Memory B cell (primary cell): ENCODE data around the gene TM9SF2.
A peak's percentile ranks its signal among the peaks of the same experiment; 100 is the strongest.
"Not testable (repeated sequence)": the region's sequence is repeated elsewhere in the genome, so short reads cannot be mapped to it uniquely, and the experiment has no call there.

ENCODE experiments used
- ATAC-seq: fragments of 150-1000 bp; cut with Tn5 transposase; 2 replicates; pipeline ENCODE4 v1.10.0; 2021; ENCODE audit warnings: low read depth, mild to moderate bottlenecking, moderate library complexity
- DNase-seq, 2 donors: peaks; one replicate each; pipeline ENCODE4 v3.0.0; 2022; ENCODE audit warnings: low spot score in 2 of 2
- H3K27ac Mint-ChIP-seq: one replicate; pipeline ENCODE4 v1.8.0; 2022; ENCODE audit warnings: mild to moderate bottlenecking, moderate library complexity, mixed read lengths
- H3K27me3 Mint-ChIP-seq: one replicate; pipeline ENCODE4 v1.8.0; 2022; ENCODE audit warnings: mixed read lengths
- H3K36me3 Mint-ChIP-seq: one replicate; pipeline ENCODE4 v1.8.0; 2022; ENCODE audit warnings: mild to moderate bottlenecking, mixed read lengths
- H3K4me1 Mint-ChIP-seq: one replicate; pipeline ENCODE4 v1.8.0; 2022; ENCODE audit warnings: mixed read lengths
- H3K4me3 Mint-ChIP-seq: one replicate; pipeline ENCODE4 v1.8.0; 2022; ENCODE audit warnings: mild to moderate bottlenecking, moderate library complexity, mixed read lengths
- H3K9me3 Mint-ChIP-seq: one replicate; pipeline ENCODE4 v1.8.0; 2022; ENCODE audit warnings: mixed read lengths

The TM9SF2 gene

GRCh38 chr13:99565478-99566124 lies 64.3 kb downstream of the TM9SF2 start:
- Mint-ChIP-seq H3K27me3 (no peaks in the 10 kb centered on the region), H3K9me3 (peaks cover 1% of the 10 kb centered on the region), H3K4me3 (no peak overlapping the region), H3K36me3 (peaks cover 16% of the 10 kb centered on the region), H3K27ac (peak overlapping the region; percentile 53), H3K4me1 (peaks cover 7% of the 10 kb centered on the region)
- ATAC-seq: no peak
- DNase-seq: no peak

- peak overlapping the region; percentile 53 for H3K27ac Mint-ChIP-seq
- peaks cover 16% of the 10 kb centered on the region for H3K36me3 Mint-ChIP-seq
- H3K4me3 Mint-ChIP-seq: peak overlapping the region; percentile 77
- DNase-seq (no peak), ATAC-seq (peak; percentile 31)
- H3K27me3 Mint-ChIP-seq: no peaks in the 10 kb centered on the region
- peaks cover 1% of the 10 kb centered on the region for H3K9me3 Mint-ChIP-seq
- H3K4me1 Mint-ChIP-seq: peaks cover 7% of the 10 kb centered on the region
Measured at GRCh38 chr13:99566125-99567083, 65.1 kb downstream of the TM9SF2 start.

DNA sequence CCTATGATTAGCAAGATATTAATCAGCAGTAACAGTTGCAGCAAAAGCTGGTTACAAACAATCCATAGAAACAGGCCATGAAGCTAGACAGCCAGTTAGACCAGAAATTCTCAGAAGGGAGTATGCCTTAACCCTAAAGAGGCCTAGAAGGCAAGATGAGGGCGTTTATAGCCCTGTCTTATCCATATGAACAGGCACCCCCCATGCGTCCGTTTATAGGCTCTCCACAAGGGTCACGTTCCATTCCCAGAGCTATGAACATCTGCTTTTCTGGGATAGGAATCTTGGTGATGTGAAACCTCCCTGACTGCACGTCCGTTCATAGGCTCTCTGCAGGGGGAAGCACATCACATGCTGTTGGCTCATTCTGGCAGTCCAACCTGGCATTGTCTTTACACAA lies 67.6 kb downstream of the TM9SF2 start:
- H3K4me1 Mint-ChIP-seq, H3K27me3 Mint-ChIP-seq, H3K27ac Mint-ChIP-seq, ATAC-seq, H3K36me3 Mint-ChIP-seq, H3K9me3 Mint-ChIP-seq, DNase-seq, H3K4me3 Mint-ChIP-seq: not testable (repeated sequence)

GRCh38 chr13:99572131-99572530 lies 70.9 kb downstream of the TM9SF2 start:
- Mint-ChIP-seq H3K4me3 (no peak overlapping the region), H3K4me1 (no peaks in the 10 kb centered on the region), H3K27ac (no peak overlapping the region), H3K9me3 (no peaks in the 10 kb centered on the region), H3K27me3 (no peaks in the 10 kb centered on the region), H3K36me3 (peaks cover 2% of the 10 kb centered on the region)
- ATAC-seq: no peak
- no peak for DNase-seq

DNA sequence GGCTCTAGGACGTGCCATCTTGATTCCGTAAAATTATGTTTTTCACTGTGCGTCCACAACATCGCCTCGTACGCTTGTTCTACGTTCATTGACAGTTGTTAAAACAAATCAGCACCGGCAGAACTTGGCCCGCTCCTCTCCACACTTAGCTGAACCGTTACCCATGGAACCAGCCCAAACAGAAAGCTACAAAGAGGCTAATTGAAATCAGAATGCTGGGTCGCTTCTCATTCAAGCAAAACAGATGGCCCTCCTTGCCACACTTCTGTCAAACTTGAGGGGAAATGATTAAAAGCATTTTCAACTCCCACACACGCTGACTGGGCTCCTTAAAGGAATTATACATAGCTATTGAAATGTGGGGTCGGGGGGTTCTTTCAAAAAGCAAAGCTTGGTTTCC lies 71.6 kb downstream of the TM9SF2 start:
- Mint-ChIP-seq H3K27me3 (no peaks in the 10 kb centered on the region), H3K4me3 (no peak overlapping the region), H3K27ac (no peak overlapping the region), H3K9me3 (no peaks in the 10 kb centered on the region), H3K4me1 (no peaks in the 10 kb centered on the region), H3K36me3 (peaks cover 2% of the 10 kb centered on the region)
- DNase-seq (no peak), ATAC-seq (no peak)

GRCh38 chr13:99575376-99576120 lies 74.3 kb downstream of the TM9SF2 start:
- ATAC-seq (no peak), DNase-seq (no peak)
- no peaks in the 10 kb centered on the region for H3K27me3 Mint-ChIP-seq
- no peak overlapping the region for H3K4me3 Mint-ChIP-seq
- no peaks in the 10 kb centered on the region for H3K4me1 Mint-ChIP-seq
- no peak overlapping the region for H3K27ac Mint-ChIP-seq
- H3K36me3 Mint-ChIP-seq: no peaks in the 10 kb centered on the region
- no peaks in the 10 kb centered on the region for H3K9me3 Mint-ChIP-seq

DNA sequence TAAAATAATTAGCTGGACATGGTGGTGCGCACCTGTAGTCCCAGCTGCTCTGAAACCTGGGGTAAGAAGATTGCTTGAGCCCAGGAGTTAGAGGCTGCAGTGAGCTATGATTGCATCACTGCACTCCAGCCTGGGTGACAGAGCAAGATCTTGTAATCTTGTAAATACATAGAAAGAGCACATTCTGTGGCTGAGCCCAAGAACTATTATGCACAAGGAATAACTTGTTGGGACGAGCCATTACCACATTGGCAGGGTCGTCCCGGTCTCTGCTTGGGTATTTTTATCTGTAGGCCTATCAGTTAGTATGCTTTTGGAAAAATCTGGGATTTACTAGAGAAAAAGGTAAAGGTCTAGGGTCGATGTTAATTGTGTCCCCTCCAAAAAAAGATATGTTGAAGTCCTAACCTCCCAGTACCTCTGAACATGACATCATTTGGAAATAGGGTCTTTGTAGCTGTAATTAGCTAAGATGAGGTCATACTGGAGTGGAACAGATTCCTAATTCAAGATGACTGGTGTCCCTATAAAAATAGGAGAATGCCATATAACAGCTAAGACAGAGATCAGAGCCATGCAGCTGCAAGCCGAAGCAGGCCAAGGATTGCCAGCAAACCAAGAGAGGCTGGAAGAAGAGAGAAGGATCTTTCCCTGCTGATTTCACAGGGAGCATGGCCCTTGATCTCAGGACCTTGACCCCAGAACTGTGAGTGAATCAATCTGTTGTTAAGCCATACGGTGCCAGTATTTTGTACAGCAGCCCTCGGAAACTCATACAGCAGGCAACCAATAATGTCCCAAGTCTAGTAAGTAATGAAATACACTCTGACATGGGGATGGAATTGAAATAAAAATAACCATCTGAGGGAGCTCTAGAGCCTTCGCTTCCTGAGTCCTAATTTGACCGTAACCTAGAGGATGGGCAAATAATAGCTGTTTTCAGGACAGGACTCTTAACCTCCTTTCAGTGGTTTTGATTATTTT lies 77.0 kb downstream of the TM9SF2 start:
- H3K27ac Mint-ChIP-seq: no peak overlapping the region
- DNase-seq (no peak), ATAC-seq (no peak)
- H3K36me3 Mint-ChIP-seq: no peaks in the 10 kb centered on the region
- H3K4me1 Mint-ChIP-seq: no peaks in the 10 kb centered on the region
- H3K4me3 Mint-ChIP-seq: no peak overlapping the region
- H3K9me3 Mint-ChIP-seq: no peaks in the 10 kb centered on the region
- H3K27me3 Mint-ChIP-seq: no peaks in the 10 kb centered on the region

DNA sequence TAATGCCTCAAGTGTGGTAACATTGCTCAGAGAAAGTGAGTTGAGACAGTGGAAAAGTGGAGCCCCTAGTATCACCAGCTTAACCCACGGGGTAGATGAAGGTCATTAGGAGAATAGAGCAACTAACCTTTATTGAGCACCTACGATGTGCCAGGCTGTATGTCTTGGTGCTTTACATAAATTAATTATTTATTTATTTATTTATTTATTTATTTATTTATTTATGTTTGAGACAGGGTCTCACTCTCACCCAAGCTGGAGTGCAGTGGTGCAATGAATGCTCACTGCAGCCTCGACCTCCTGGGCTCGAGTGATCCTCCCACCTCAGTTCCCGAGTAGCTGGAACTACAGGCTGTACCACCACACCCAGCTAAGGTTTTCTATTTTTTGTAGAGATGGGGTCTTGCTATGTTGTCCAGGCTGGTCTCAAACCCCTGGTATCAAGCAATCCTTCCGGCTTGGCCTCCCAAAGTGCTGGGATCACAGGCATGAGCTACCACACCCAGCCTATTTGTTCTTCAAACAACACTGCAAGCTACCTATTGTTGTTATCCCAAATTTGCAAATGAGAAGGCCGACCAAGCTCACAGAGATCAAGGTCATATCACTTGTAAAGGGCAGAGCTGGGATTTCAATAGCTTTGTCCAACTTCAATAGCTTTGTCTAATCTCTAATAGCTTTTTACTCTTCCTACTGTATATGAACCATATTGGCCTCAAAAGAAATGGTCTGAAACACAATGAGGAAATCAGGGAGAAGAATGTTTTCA lies 79.4 kb downstream of the TM9SF2 start:
- H3K27ac Mint-ChIP-seq: no peak overlapping the region
- no peak overlapping the region for H3K4me3 Mint-ChIP-seq
- no peaks in the 10 kb centered on the region for H3K9me3 Mint-ChIP-seq

DNA sequence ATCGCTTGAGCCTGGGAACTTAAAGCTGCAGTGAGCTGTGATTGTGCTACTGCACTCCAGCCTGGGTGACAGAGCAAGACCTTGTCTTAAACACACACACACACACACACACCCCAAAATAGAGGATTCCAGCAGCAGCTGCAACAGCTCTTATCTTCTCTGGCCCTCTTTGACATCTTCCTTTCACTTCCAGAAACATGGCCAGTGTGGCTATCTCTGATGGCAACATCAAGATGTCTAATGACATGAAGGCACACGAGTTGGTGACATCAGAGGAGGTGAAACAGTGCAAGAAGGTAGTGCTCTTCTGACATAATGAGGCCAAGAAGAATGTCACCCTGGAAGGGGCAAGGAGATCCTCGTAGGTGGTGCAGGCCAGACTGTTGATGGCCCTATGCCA lies 81.2 kb downstream of the TM9SF2 start:
- no peak overlapping the region for H3K4me3 Mint-ChIP-seq
- DNase-seq: no peak
- H3K36me3 Mint-ChIP-seq: no peaks in the 10 kb centered on the region
- no peaks in the 10 kb centered on the region for H3K4me1 Mint-ChIP-seq
- no peak for ATAC-seq
- no peak overlapping the region for H3K27ac Mint-ChIP-seq
- H3K27me3 Mint-ChIP-seq: no peaks in the 10 kb centered on the region
- no peaks in the 10 kb centered on the region for H3K9me3 Mint-ChIP-seq

More for the DNA sequence above, 79.4 kb downstream of the TM9SF2 start:
- ATAC-seq (no peak), DNase-seq (no peak)
- Mint-ChIP-seq H3K27me3 (no peaks in the 10 kb centered on the region), H3K36me3 (no peaks in the 10 kb centered on the region), H3K4me1 (no peaks in the 10 kb centered on the region)

DNA sequence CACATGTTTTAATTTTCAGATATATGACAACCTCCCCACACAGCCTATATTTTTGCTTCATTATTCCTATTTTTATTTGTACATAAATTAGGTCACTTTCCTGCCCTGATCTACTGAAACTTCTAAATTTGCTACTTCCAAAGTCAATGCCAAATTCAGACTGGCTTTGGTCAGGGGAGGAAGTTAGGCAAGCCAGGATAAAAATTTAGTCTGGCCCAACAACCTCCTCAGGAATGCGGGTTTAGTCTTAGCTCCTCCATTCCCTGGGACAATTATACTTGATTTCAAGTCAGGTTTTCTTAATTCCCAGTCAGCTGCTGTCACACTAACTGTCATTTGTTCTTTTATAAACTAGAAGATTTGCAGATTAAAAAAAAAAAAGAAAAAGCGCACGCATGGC lies 84.3 kb downstream of the TM9SF2 start:
- no peak overlapping the region for H3K27ac Mint-ChIP-seq
- DNase-seq (no peak), ATAC-seq (no peak)
- H3K9me3 Mint-ChIP-seq: no peaks in the 10 kb centered on the region
- no peaks in the 10 kb centered on the region for H3K4me1 Mint-ChIP-seq
- no peaks in the 10 kb centered on the region for H3K36me3 Mint-ChIP-seq
- no peak overlapping the region for H3K4me3 Mint-ChIP-seq
- H3K27me3 Mint-ChIP-seq: no peaks in the 10 kb centered on the region

DNA sequence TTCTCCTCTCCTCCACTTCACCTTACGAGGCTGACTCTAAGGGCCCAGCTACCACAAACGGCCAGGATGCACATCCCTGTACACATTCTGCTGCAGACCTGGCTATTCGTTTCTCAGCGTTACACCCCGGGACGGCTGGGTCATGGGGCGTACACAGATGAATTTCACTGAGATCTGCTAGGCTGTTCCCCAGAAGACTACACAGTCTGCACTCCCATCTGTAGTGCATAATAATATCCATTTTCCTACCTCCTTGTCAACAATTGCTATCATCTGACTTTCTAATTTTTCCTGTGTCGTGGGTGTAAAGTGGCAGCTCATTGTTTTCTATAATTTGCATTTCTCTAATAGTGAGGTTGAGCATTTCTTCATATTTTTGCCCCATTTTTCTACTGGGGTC lies 85.7 kb downstream of the TM9SF2 start:
- Mint-ChIP-seq H3K4me3 (no peak overlapping the region), H3K27me3 (no peaks in the 10 kb centered on the region), H3K36me3 (no peaks in the 10 kb centered on the region), H3K4me1 (no peaks in the 10 kb centered on the region), H3K9me3 (no peaks in the 10 kb centered on the region), H3K27ac (no peak overlapping the region)
- ATAC-seq: no peak
- DNase-seq: no peak

DNA sequence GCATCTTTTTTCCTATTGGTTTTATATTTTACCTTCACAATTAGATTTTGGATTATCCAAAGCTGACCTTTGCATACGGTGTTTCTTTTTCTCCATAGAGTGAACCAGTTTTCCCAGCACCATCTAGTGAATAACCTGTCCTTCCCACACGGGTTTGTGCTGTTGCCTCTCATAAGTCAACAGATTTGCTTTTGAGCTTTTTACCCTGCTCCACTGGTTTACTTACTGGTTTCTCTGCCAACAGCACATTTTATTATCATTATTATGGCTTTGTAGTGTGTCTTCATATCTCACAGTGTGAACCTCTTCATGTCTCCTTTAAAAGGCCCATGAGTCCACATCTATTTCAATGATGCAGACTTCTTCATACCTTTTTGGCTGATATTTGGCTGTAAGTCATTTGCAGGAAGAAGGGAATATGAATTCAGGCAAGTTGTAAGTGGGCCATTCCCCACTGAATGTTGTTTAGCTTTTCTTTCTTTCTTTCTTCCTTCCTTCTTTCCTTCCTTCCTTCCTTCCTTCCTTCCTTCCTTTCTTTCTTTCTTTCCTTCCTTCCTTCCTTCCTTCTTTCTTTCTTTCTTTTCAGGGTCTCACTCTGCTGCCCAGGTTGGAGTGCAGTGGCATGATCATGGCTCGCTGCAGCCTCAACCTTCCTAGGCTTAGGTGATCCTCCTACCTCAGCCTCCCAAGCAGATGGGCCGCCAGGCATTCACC lies 86.8 kb downstream of the TM9SF2 start:
- no peak for ATAC-seq
- no peaks in the 10 kb centered on the region for H3K9me3 Mint-ChIP-seq
- no peaks in the 10 kb centered on the region for H3K36me3 Mint-ChIP-seq
- H3K27me3 Mint-ChIP-seq: no peaks in the 10 kb centered on the region
- no peak overlapping the region for H3K27ac Mint-ChIP-seq
- H3K4me3 Mint-ChIP-seq: no peak overlapping the region
- DNase-seq: no peak
- no peaks in the 10 kb centered on the region for H3K4me1 Mint-ChIP-seq
